ENCODE measurements around the gene KRT33A.

KRT33A gene

DNA sequence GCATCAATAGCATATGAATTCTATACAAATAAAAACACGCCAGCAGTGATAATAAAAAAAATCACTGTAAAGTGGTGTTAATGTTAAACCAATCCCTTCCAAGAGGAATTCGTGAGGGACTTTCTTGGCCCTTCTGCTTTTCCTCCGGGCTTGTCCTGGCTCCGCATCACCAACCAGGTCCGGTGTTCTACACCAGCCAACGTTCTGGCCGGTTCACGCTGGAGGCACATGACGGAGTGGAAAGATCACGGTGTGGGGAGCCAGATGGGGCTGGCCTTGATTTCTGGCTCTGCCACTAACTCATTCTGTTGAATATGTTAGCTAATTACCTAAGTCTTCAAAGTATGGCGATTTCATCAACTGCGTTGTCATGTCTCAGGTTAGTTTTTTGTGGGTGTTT lies 46.5 kb downstream of the KRT33A start:
- DNase-seq (ENCODE audit: extremely low read depth in 1 of 2, low read depth in 1 of 2), result no peak

DNA sequence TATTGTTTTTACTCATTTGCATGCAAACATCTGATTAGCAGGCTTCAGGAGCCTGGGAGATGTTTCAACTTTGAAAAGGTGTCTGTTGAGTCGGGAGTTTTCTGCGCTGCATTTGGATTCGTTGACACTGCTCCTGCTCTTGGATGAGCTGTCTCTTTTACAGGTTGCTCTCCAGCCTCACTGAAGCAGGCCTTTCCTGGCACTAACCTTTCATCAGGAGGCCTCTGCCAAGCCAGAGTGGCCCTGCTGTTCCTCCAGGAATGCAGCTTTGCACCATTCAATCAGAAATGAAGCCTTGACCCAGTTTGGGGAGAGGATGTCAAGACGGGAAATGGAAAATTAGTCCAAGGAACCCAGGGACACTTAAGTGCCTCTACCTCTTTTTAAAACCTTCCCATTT lies 47.6 kb downstream of the KRT33A start:
- DNase-seq (ENCODE audit: extremely low read depth in 1 of 2, low read depth in 1 of 2), result no peak

DNA sequence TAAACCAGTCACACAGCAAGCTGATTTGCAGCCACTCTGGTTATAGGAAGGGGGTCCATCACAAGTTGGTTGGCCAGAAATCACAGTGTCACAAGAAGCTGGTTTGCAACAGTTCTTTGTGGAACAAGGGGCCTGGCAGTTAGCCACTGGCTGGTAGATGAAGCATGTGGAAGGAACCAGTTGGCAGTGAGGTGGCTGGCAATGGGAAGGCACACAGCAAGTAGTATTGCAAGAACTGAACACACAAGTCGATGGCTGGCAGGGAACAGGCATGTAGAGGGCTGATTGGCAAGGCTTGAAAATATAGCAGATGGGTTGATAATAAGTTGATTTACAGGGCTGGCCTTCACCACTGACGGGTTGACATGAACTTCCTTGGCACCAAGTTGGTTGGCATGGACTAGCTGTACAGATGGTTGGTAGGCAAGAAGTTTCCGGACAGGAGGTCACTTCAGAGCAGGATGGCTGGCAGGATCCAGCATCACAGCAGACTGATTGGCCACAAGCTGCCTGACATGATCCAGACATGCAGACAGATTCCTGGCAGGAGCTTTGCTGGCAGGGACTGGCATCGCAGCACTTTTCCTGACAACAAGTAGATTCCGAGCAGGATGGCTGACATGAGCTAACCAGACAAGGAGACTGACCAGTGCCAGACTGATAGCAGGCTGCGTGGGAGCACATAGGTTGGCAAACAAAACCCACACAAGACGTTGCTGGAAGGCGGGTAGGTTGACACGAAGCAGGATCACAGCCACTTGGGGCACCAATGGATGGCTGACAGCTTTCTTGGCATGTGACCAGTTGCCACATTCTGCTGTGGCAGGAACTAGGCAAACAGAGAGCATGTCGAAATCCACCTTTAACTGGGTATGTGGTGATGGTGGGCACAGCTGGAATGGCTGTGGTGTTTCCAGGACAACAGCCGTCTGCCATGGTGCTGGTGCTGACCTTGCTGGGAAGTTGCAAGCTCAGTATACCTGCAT lies 48.4 kb downstream of the KRT33A start, which contains the start of gene KRTAP29-1:
Gene KRTAP29-1, minus strand, starts transcription at position 936 of the 986 bp plus-strand sequence. Its CDS starts 0 bp downstream, at position 936.
- no peak for DNase-seq (ENCODE audit: extremely low read depth in 1 of 2, low read depth in 1 of 2)

DNA sequence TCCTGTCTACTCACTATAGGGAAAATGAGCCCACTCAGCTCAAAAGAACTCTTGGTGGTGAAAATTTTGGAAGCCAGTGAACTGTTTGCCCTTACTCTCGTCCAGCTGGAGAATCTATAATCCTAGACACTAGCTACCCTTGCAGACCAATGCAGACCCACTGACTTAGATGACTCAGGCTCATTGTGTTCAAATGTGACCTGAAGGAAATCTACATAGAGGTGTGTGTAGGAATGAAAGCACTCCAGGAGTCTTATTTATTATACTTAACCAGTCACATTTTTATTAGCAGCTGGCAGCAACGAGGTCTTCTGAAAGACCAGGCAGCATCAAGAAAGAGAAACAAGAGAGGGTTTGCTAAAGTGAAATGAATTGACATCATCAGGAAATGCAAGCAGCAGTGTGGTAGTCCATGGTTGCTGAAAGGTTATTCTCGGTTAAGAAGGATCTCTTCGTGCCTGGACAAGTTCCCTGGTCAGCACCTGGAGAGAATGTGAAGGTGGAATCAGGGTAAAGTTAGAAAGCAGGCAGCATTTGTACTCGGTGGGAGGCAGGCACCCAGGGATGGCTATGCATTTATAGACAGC lies 49.3 kb downstream of the KRT33A start:
- no peak for DNase-seq (ENCODE audit: extremely low read depth in 1 of 2, low read depth in 1 of 2)

DNA sequence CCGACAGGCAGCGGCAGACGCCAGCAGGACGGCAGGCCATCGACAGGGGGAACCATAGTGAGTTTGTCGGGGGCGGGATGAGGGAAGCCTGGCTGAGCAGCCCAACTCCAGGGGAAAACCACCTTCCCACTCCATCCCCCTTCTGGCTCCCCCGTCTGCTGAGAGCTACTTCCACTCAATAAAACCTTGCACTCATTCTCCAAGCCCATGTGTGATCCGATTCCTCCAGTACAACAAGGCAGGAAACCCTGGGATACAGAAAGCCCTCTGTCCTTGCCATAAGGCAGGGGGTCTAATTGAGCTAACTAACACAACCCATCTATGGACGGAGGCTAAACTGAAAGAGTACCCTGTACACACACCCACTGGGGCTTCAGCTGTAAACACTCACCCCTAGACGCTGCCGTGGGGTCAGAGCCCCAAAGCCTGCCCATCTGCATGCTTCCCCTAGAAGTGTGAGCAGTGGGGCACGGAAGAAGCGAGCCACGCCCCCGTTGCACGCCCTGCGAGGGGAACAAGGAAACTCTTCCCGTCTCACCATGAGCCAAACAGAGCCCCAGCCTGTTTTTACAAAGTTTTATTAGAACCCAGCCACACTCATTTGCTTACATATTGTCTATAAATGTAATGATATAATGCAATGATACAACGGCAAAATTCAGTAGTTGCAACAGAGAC lies 52.0 kb downstream of the KRT33A start:
- DNase-seq (ENCODE audit: extremely low read depth in 1 of 2, low read depth in 1 of 2), result no peak

DNA sequence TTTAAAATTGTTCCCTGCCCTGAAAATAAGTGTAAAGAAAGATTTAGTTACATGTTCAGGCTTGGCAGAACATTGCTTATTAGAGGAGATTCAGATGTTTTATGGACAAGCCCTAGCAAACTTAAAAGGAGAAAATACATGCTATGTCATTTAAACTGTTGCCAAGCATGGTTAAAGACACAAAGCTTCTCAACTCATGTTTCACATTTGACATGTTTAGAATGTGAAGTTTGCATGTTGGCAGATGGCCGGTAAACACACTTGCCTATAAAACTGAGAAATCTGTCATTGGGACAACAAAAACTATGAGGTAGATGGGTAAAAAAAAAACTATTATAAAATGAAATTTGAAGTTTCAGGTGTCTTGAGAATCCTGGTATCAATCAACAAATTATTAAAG lies 53.8 kb downstream of the KRT33A start:
- DNase-seq (ENCODE audit: extremely low read depth in 1 of 2, low read depth in 1 of 2), result no peak
